ENCODE measurements around the gene CLK3. TPM values are rescaled to one million over a fixed set of nuclear protein-coding genes. Genes with fewer than 3 reads are reported as not detected.
"Not testable (repeated sequence)": the region's sequence is repeated elsewhere in the genome, so short reads cannot be mapped to it uniquely, and the experiment has no call there.

The CLK3 gene
- total and polyA plus RNA-seq, 10 of the 15 experiments (the other 5 are each of a cell fraction or from before 2014, with no cell fraction given), result 3.3 to 169 (median 66.2) TPM

- no peaks in the 10 kb centered on the region for H3K9me3 ChIP-seq (replicated peaks; ENCODE audit: control insufficient read depth, insufficient read depth, low read length)
- no peaks in the 10 kb centered on the region for H3K79me2 ChIP-seq (ENCODE audit: control insufficient read depth, insufficient read depth, low read length)
- H3K4me2 ChIP-seq (ENCODE audit: control insufficient read depth, insufficient read depth), result no peak overlapping the region
- CTCF ChIA-PET, result interaction anchor here (0.8 to 18.9 kb wide), 2 partner anchors 82 to 139 kb away, joined by 3 to 380 read pairs; no protein-coding TSS in a partner anchor
- WGBS (ENCODE audit: insufficient coverage, insufficient replicate concordance, low lambda C conversion rate, missing lambda C conversion rate), result 81% methylated on average over 5 of the region's 5 CpGs
- peaks cover 64 to 71% of the 10 kb centered on the region in 2 experiments for H3K36me3 ChIP-seq (ENCODE audit: control insufficient read depth in 2 of 2, insufficient read depth in 2 of 2, low read length in 1 of 2)
- no peak overlapping the region for H3K27ac ChIP-seq (ENCODE audit: control insufficient read depth, insufficient read depth)
- H3K4me3 ChIP-seq, result no peak overlapping the region
- no peak overlapping the region for H2AFZ ChIP-seq (ENCODE audit: control insufficient read depth, low read depth, low read length)
- no peak for ATAC-seq
- H4K20me1 ChIP-seq (ENCODE audit: control insufficient read depth, insufficient read depth), result peaks cover 5% of the 10 kb centered on the region; the same call in 1 of the 2 replicates
- RAD21 ChIA-PET (ENCODE audit: unreplicated experiment), result interaction anchor here (1.1 kb wide), 1 partner anchor 140 kb away, joined by 3 read pairs; no protein-coding TSS in a partner anchor
- TF ChIP-seq SMAD5 (IDR thresholded peaks at IDR 0.05; ENCODE audit: low read depth) (no peak), ESRRA (IDR thresholded peaks at IDR 0.05; ENCODE audit: low read length) (no peak), SP1 (IDR thresholded peaks at IDR 0.05; ENCODE audit: low read depth, low read length) (no peak), E2F4 (IDR thresholded peaks at IDR 0.05; ENCODE audit: low read depth, low read length) (no peak)
- FAIRE-seq, result no peak
- in situ Hi-C loops (cut with MboI), result no loop called here
- SMC1A ChIA-PET (ENCODE audit: uncharacterized antibody, unreplicated experiment), result no interaction called here
- no peak for DNase-seq (ENCODE audit: low read depth, low spot score)
- POLR2A ChIA-PET, result no interaction called here
- no peaks in the 10 kb centered on the region for H3K27me3 ChIP-seq (replicated peaks in 1 of 2; ENCODE audit: control insufficient read depth in 2 of 2, insufficient read depth in 2 of 2, low read length in 1 of 2)
- no peak overlapping the region for H3K9ac ChIP-seq (ENCODE audit: control insufficient read depth, insufficient read depth, low read length)
- peaks cover 33% of the 10 kb centered on the region for H3K4me1 ChIP-seq (ENCODE audit: control insufficient read depth, insufficient read depth, low read length)
- intact Hi-C loops (cut with micrococcal nuclease; ENCODE audit: unreplicated experiment), result no loop called here
- no TSS peak for BruUV-seq (replicated peaks)
These were observed 13.3 kb downstream of the CLK3 start for GRCh38 chr15:74628949-74629348.

DNA sequence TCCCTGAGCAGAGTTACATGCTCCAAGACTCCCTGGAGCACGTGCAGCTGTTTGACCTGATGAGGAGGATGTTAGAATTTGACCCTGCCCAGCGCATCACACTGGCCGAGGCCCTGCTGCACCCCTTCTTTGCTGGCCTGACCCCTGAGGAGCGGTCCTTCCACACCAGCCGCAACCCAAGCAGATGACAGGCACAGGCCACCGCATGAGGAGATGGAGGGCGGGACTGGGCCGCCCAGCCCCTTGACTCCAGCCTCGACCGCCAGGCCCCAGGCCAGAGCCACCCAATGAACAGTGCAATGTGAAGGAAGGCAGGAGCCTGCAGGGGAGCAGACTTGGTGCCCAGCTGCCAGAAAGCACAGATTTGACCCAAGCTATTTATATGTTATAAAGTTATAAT, 14.1 kb downstream of the CLK3 start:
- RAD21 ChIA-PET (ENCODE audit: unreplicated experiment), result interaction anchor here (0.7 to 1.1 kb wide), 2 partner anchors 31 to 80 kb away, joined by 3 read pairs; no protein-coding TSS in a partner anchor
- WGBS (ENCODE audit: insufficient coverage, insufficient replicate concordance, low lambda C conversion rate, missing lambda C conversion rate), result 98% methylated on average over 5 of the region's 10 CpGs
- H2AFZ ChIP-seq (ENCODE audit: control insufficient read depth, low read depth, low read length); H3K4me2 ChIP-seq (ENCODE audit: control insufficient read depth, insufficient read depth); BruUV-seq (replicated peaks); H3K79me2 ChIP-seq (ENCODE audit: control insufficient read depth, insufficient read depth, low read length); H3K27me3 ChIP-seq (replicated peaks in 1 of 2; ENCODE audit: control insufficient read depth in 2 of 2, insufficient read depth in 2 of 2, low read length in 1 of 2); H3K27ac ChIP-seq (ENCODE audit: control insufficient read depth, insufficient read depth); intact Hi-C loops (cut with micrococcal nuclease; ENCODE audit: unreplicated experiment); H3K9ac ChIP-seq (ENCODE audit: control insufficient read depth, insufficient read depth, low read length); DNase-seq (ENCODE audit: low read depth, low spot score); H3K4me3 ChIP-seq; H3K9me3 ChIP-seq (replicated peaks; ENCODE audit: control insufficient read depth, insufficient read depth, low read length); FAIRE-seq; H4K20me1 ChIP-seq (ENCODE audit: control insufficient read depth, insufficient read depth); ATAC-seq: not testable (repeated sequence)
- POLR2A ChIA-PET, result interaction anchor here (1.7 kb wide), 1 partner anchor 15 kb away, joined by 6 read pairs; the partner anchor contains the start of gene CLK3
- SMC1A ChIA-PET (ENCODE audit: uncharacterized antibody, unreplicated experiment), result interaction anchor here (1.3 to 8.2 kb wide), 4 partner anchors 9 to 141 kb away, joined by 4 to 116 read pairs (median 6); no protein-coding TSS in a partner anchor
- in situ Hi-C loops (cut with MboI), result loop anchor here (5.0 kb wide), 2 partner anchors 143 to 318 kb away; no protein-coding TSS in a partner anchor
- Histone ChIP-seq H3K36me3 (ENCODE audit: control insufficient read depth in 2 of 2, insufficient read depth in 2 of 2, low read length in 1 of 2) (peaks cover 64 to 65% of the 10 kb centered on the region in 2 experiments), H3K4me1 (ENCODE audit: control insufficient read depth, insufficient read depth, low read length) (peaks cover 33% of the 10 kb centered on the region)
- CTCF ChIA-PET, result interaction anchor here (0.5 to 18.9 kb wide), 6 partner anchors 11 to 320 kb away, joined by 3 to 380 read pairs (median 26); partner anchors contain the start of gene CLK3
